Uterus (tissue), 4 donors: ENCODE data around the gene PRKAG2. TPM values are rescaled to one million over a fixed set of nuclear protein-coding genes. Genes with fewer than 3 reads are reported as not detected.

Experiments
- DNase-seq, 2 donors: peaks; one replicate each; pipeline ENCODE4 v3.0.0-alpha.2; 2019 to 2020
- H3K27ac ChIP-seq, 2 donors: fragments of 200-600 bp; sonication (generic); 1 replicate in 1 of 2; 2 replicates in 1 of 2; pipeline ENCODE4 v1.5.1; 2016 to 2018
- H3K27me3 ChIP-seq, 2 donors: fragments of 200-600 bp; sonication (generic); one replicate each; pipeline ENCODE4 v1.5.1; 2018 to 2019; ENCODE audit warnings: control low read depth in 1 of 2
- H3K36me3 ChIP-seq, 2 donors: fragments of 200-600 bp; sonication (generic); one replicate each; pipeline ENCODE4 v1.5.1; 2019; ENCODE audit warnings: control low read depth in 1 of 2
- H3K4me1 ChIP-seq, 2 donors: fragments of 200-600 bp; sonication (generic); one replicate each; pipeline ENCODE4 v1.5.1; 2018 to 2019; ENCODE audit warnings: control low read depth in 1 of 2
- H3K4me3 ChIP-seq, 2 donors: fragments of 200-600 bp; sonication (generic); 1 replicate in 1 of 2; 2 replicates in 1 of 2; pipeline ENCODE4 v1.5.1; 2018 to 2019; ENCODE audit warnings: mild to moderate bottlenecking in 1 of 2
- H3K9me3 ChIP-seq, 2 donors: fragments of 200-600 bp; sonication (generic); one replicate each; pipeline ENCODE4 v1.5.1; 2019; ENCODE audit warnings: control low read depth in 1 of 2
- CTCF ChIP-seq, 4 experiments: fragments of 200-600 bp in 2 of 4; fragments of 450-650 bp in 2 of 4; sonication (generic) in 2 of 4; IDR thresholded peaks; one replicate each; pipeline ENCODE4 v1.5.1; 2016 to 2019; ENCODE audit warnings: antibody characterized with exemption in 4 of 4, mild to moderate bottlenecking in 2 of 4, moderate library complexity in 1 of 4
- POLR2A ChIP-seq, 2 donors: fragments of 450-650 bp; IDR thresholded peaks; one replicate each; pipeline ENCODE4 v1.6.1; 2016; ENCODE audit warnings: antibody characterized with exemption in 2 of 2, mild to moderate bottlenecking in 1 of 2, moderate library complexity in 1 of 2
- intact Hi-C: fragments of 100-400 bp; cut with DNase I; formaldehyde crosslinking; loops from one replicate; pipeline ENCODE4 v1.15.1; 2023; ENCODE audit warnings: low total_unique reads
- total RNA-seq, 4 donors: library from RNA; depleted of rRNA in 3 of 4; stranded (reverse); fragments of >200 nt in 3 of 4; gene quantifications; one replicate each; pipeline versions ENCODE4 v1.1.0 to v1.2.4, GENCODE V29; 2014 to 2023
- donor health status: DM: yes; HTN: yes; CAD: no.

The PRKAG2 gene
- total RNA-seq, 4 donors from 2014 or later: 15.1 to 66.2 (median 33.6) TPM

- no peak for DNase-seq
- no peaks in the 10 kb centered on the region for H3K36me3 ChIP-seq
- intact Hi-C loops: no loop called here
These were observed 87.5 kb downstream of the PRKAG2 start for GRCh38 chr7:151789380-151789947.

GRCh38 chr7:151787348-151787747, 89.6 kb downstream of the PRKAG2 start:
- Histone ChIP-seq H3K9me3 (no peaks in the 10 kb centered on the region), H3K27me3 (no peaks in the 10 kb centered on the region)
- intact Hi-C loops: no loop called here

More at GRCh38 chr7:151789380-151789947, 87.5 kb downstream of the PRKAG2 start:
- H3K27me3 ChIP-seq: no peaks in the 10 kb centered on the region
- TF ChIP-seq CTCF (IDR thresholded peaks at IDR 0.05): no peak
- TF ChIP-seq POLR2A (IDR thresholded peaks at IDR 0.05): no peak
- no peaks in the 10 kb centered on the region for H3K9me3 ChIP-seq
- H3K27ac ChIP-seq: no peak overlapping the region
- H3K4me3 ChIP-seq: no peak overlapping the region
- H3K4me1 ChIP-seq: no peaks in the 10 kb centered on the region

GRCh38 chr7:151786936-151787335, 90.0 kb downstream of the PRKAG2 start:
- DNase-seq: no peak
- Histone ChIP-seq H3K9me3 (no peaks in the 10 kb centered on the region), H3K27me3 (no peaks in the 10 kb centered on the region), H3K36me3 (no peaks in the 10 kb centered on the region), H3K4me3 (no peak overlapping the region), H3K27ac (no peak overlapping the region), H3K4me1 (no peaks in the 10 kb centered on the region)
- TF ChIP-seq POLR2A (IDR thresholded peaks at IDR 0.05): no peak
- TF ChIP-seq CTCF (IDR thresholded peaks at IDR 0.05): no peak
- intact Hi-C loops: no loop called here

More at GRCh38 chr7:151787348-151787747, 89.6 kb downstream of the PRKAG2 start:
- no peaks in the 10 kb centered on the region for H3K36me3 ChIP-seq
- H3K4me3 ChIP-seq: no peak overlapping the region
- DNase-seq: no peak
- no peaks in the 10 kb centered on the region for H3K4me1 ChIP-seq
- TF ChIP-seq CTCF (IDR thresholded peaks at IDR 0.05): no peak
- no peak for TF ChIP-seq POLR2A (IDR thresholded peaks at IDR 0.05)
- H3K27ac ChIP-seq: no peak overlapping the region

GRCh38 chr7:151786241-151786640, 90.7 kb downstream of the PRKAG2 start:
- no peaks in the 10 kb centered on the region for H3K27me3 ChIP-seq
- no peak overlapping the region for H3K4me3 ChIP-seq
- intact Hi-C loops: no loop called here
- no peak for TF ChIP-seq POLR2A (IDR thresholded peaks at IDR 0.05)
- TF ChIP-seq CTCF (IDR thresholded peaks at IDR 0.05): no peak
- H3K4me1 ChIP-seq: no peaks in the 10 kb centered on the region
- no peaks in the 10 kb centered on the region for H3K36me3 ChIP-seq
- no peak overlapping the region for H3K27ac ChIP-seq
- H3K9me3 ChIP-seq: no peaks in the 10 kb centered on the region
- no peak for DNase-seq

- intact Hi-C loops: no loop called here
- no peak for DNase-seq
- Histone ChIP-seq H3K4me3 (no peak overlapping the region), H3K27ac (no peak overlapping the region), H3K4me1 (no peaks in the 10 kb centered on the region), H3K36me3 (no peaks in the 10 kb centered on the region), H3K27me3 (no peaks in the 10 kb centered on the region), H3K9me3 (no peaks in the 10 kb centered on the region)
- TF ChIP-seq CTCF (IDR thresholded peaks at IDR 0.05) (no peak), POLR2A (IDR thresholded peaks at IDR 0.05) (no peak)
These were observed 91.3 kb downstream of the PRKAG2 start for GRCh38 chr7:151785681-151785965.
